Measurements from ENCODE around the gene NPW.

DNA sequence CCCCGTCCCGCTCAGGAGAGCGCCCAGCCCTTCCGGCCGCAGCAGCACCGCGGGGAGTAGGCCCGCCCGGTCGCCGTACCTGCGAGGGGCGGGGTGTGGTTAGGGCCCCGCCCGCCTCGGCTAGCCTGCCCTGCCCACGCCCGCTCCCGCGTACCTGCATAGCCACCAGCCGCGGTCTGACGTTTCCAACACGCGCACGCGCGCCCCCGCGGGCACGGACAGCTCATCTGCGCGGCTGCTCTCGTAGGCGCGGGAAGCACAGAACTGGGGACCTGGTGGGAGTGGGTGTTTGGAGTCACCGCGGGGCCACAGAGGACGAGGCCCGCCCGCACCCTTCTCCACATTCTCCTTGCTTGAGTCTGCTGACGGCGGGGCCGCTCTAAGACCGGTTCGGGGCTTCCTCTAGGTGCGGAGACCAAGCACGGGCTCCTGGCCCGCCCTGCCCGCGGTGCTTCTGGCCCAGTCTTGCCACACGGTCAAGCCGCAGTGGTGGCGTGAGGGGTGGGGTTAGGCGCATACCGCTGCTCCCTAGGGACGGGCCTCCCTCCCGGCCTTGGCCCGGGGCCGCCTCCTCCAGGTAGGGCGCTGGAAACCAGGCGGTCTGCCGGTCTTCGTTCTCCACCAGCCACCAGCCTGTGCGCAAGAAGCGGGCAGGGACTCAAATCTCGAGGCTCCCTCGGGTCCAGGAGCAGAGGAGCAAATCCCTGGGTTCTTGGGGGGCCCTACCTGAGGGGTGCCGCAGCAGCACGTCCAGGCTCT, 40.1 kb upstream of the NPW start:
- no peak for TF ChIP-seq POLR2A (IDR thresholded peaks at IDR 0.05)
- TF ChIP-seq CTCF (IDR thresholded peaks at IDR 0.05), result no peak

Data from stomach (tissue), 4 donors.